Measurements from ENCODE around the gene FBXW5.

The FBXW5 gene

DNA sequence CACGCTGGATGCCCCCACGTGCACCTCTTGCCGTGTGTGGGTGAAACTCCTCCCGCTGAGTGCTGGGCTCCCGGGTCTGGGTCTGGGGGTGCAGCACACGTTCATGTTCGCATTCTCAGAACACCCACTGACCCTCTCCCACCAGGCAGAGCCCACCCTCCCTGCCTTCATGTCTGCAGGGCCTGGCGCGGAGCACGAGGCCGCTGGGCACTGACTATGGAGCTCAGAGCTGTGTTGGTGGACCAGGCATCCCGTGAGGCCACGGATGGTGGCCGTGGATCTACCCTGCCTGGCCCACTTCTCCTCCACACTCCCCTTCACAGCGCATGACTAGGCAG is 16.4 kb upstream of the FBXW5 start:
- DNase-seq (ENCODE audit: low read depth), result no peak

DNA sequence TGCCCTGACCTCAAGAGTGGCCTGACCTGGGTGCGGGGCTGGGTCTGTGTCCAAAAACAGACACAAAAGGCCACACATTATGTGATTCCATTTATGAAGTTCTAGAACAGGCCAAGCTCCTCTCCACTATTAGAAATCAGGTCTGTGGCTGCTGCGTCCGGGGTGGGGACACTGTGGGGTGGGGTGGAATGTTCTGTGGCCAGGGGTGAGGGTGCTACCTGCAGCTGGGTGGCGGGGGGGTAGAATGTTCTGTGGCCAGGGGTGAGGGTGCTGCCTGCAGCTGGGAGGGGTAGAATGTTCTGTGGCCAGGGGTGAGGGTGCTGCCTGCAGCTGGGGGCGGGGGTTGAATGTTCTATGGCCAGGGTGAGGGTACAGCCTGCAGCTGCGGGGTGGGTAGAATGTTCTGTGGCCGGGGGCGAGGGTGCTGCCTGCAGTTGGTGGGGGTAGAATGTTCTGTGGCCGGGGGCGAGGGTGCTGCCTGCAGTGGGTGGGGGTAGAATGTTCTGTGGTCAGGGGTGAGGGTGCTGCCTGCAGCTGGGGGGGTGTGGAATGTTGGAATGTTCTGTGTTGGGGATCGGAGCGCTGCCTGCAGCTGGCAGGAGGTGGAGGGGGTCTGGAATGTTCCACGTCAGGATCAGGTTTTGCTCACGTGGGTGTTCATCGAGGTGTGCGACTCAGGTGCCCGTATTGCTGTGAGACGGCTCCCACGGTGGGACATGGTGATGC is 15.8 kb upstream of the FBXW5 start:
- no peak for DNase-seq (ENCODE audit: low read depth)

DNA sequence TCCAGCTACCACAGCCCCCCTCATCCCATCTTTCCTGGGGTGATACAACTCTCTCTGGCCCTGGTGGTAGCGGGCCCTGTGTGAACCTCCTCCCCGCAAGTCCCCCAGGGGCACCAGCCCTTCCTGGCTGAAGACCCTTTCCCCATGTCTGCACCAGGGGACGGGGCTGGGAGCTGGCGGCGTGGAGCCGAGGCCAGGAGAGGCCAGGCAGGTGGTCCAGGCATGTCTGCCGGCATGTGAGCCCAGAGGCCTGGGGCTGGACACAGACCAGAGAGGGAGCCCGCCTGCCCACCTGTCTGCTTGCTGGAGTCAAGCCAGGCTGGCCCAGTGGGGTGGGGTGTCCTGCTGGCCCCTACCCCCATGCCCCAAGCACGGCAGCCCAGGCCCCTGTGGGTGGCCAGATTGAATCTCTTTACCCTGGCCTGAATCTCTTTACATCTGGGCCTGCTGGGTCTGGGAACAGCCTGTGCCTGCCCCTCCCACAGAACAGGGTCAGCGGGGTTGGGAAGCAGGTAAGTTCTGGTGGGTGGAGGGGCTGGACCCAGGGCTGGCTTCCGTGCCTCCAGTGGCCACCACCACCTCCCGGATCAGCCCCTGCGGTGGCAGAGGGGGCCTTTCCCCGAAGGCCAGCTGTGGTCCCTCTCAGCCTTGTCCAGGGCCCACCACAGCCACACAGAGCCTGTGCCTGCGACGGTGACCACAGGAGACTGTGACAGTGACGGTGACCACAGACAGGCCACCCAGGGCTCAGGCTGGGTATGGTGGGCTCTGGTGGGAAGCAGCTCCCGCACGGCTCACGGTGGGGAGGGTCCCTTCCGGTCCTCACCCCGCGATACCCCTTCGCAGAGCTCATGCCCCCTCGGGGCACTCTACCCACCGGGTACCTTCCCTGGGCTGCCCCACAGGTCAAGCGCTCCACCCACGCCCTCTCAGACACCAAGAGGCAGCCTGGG is 14.6 kb upstream of the FBXW5 start:
- DNase-seq (ENCODE audit: low read depth), result no peak

DNA sequence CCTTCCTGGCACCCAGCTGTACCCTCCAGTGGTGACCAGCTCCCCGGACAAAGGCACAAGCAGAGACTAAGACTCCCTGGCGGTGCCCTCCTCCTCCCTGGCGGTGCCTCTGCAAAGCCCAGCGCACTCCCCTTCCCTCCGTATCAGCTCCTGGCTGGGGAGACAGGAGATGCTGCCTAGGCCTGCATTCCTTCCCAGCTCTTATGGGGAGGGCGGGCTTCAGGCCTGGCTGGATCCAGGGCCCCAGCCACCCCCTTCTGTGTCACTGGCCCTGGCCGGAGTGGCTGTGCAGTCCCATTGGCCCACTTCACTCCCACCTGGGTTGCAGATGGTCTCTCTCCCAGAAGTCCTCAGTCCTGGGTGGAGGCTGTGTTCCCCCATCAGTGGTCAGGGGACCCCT is 13.9 kb upstream of the FBXW5 start:
- DNase-seq (ENCODE audit: low read depth), result no peak

DNA sequence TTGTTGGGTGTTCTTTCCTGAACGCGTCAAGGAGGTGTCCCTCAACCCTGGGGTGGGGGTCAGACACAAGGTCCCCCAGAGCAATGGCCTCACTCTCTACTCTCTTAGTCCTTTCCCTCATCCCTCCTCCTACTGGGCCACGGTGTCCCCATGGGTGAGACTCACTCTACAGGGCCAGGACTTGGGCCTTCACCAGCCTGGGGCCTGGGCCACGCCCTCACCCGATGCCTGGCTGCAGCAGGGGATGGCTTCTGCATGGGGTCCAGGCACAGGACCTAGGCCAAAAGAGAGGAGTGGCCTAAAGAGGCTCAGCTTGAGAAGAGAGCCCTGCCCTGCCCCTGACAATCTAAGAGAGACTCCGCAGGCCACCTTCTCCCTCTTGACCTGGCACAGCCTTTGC is 13.4 kb upstream of the FBXW5 start:
- no peak for DNase-seq (ENCODE audit: low read depth)

DNA sequence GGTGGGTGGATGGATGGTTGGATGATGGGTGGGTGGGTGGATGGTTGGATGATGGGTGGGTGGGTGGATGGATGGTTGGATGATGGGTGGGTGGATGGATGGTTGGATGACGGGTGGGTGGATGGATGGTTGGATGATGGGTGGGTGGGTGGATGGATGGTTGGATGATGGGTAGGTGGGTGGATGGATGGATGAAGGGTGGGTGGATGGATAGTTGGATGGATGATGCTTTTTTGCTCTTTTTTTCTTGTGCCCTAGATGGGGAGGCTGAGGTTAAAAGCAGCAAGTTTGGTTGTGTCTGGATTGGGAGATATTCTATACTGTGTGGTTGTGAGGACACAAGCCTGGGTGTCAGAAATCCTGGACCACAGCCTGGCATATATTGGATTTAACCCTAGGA is 12.9 kb upstream of the FBXW5 start:
- no peak for DNase-seq (ENCODE audit: low read depth)

DNA sequence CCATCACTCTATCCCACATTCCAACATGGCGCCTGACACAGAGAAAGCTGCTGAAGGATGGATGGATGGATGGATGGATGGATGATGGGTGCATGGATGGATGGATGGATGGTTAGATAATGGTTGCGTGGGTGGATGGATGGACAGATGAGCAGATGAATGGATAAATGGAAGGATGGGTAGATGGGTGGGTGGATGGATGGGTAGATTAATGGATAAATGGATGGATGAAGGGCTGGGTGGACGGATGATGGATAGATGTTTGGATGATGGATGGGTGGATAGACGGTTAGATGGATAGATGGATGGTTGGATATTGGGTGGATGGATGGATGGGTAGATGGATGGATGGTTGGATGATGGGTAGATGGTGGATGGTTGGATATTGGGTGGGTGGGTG is 12.1 kb upstream of the FBXW5 start:
- DNase-seq (ENCODE audit: low read depth), result no peak

DNA sequence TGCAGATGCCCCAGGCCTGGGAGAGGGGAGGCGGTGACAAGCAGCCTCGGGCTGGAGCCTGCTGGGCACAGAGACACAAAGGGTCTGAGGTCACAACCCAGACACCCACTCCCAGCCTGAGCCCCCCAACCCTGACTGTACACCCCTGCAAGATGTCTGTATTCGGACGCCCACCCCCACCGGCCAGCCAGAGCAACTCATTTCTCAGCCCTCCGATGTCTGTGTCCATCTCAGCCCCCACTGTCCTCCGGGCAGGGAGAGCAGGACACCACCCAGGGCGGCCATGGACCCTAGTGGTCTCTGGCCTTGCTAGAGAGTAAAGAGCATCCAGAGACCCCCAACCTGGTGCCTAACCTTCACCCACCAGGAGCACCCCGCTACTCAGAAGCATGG is 11.4 kb upstream of the FBXW5 start:
- no peak for DNase-seq (ENCODE audit: low read depth)

DNA sequence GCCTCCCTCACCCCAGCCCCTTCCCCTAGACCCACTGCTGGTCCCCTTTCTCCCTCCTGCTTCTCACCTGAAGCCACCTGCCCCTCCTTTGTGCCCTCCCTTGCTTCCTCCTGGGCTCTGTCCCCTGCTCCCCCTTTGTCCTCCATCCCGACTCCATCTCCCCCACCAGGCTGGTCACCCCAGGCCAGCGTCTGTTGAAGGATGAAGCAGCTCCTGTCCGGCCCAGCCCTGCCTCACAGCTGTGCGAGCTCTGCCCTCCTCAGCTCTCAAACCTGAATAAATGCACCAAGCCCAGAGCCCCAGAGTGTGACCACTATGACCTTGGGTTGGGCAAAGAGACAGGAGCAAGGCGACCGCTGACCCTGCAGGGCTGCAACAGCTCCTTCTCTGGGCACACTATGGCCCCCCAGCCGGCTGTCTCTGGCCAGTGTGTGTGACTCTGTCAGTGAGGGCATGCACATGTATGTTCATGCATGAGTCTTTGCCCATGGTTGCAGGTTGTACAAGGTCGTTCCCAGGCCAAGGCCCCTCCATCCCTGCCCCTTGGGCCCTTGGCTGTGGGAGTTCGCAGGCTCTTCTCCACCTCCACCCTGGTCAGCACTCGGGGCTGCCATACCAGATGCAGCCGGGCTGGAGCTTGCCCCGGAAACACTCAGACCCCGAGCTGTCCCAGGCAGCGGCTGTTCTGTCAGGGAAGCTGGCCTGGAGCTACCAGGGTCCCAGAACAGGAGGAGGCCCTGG is 10.8 kb upstream of the FBXW5 start:
- no peak for DNase-seq (ENCODE audit: low read depth)

DNA sequence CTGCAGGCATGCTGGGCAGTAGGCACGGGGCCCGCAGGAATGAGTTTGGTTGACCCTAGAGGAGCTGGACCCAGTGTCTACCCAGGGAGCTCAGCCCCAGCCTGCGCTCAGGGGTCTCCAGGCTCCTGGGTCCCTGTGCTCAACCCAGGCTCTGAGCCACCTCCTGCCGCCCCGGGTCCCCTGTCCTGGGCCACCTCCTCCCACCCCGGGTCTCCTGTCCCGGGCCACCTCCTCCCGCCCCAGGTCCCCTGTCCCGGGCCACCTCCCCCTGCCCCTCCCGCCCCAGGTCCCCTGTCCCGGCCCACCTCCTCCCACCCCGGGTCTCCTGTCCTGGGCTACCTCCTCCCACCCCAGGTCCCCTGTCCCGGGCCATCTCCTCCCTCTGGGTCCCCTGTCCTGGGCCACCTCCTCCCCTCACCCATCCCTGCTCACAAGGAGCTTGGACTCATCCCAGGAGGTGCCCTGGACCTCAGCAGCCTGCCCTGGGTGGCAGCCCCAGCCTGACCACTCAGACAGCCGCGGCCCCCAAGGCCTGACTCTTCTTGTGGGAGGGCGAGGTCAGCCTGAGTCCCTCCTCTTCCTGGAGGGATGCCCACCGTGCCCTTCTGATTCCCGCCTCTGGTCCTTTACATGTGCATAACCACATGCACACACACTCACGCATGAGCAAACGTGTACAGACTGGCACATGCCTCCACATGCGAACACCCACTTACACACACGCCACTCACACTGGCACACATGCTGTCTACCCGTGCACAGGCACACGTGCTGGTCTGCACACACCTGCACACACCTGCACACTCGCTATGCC is 9.9 kb upstream of the FBXW5 start:
- DNase-seq (ENCODE audit: low read depth), result no peak

DNA sequence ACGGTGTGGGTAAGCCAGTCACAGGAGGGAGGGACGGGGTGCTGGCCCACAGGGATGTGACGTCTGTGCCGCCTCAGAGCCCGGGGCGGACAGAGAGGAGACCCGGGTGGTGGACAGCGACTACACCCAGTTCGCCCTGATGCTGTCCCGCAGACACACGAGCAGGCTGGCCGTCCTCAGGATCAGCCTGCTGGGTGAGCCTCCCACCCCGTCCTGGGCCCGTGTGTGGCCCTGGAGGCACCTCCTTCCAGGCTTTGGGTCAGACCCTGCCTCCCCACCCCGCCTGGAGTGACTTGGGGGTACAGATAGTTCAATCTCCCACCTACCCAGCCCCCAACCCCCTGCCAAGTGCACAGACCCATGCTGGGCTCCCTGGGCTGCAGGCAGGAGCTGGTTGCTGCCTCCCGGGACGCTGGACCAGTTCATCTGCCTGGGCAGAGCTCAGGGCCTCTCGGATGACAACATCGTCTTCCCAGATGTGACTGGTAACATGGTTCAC is 9.3 kb upstream of the FBXW5 start:
- DNase-seq (ENCODE audit: low read depth), result no peak

DNA sequence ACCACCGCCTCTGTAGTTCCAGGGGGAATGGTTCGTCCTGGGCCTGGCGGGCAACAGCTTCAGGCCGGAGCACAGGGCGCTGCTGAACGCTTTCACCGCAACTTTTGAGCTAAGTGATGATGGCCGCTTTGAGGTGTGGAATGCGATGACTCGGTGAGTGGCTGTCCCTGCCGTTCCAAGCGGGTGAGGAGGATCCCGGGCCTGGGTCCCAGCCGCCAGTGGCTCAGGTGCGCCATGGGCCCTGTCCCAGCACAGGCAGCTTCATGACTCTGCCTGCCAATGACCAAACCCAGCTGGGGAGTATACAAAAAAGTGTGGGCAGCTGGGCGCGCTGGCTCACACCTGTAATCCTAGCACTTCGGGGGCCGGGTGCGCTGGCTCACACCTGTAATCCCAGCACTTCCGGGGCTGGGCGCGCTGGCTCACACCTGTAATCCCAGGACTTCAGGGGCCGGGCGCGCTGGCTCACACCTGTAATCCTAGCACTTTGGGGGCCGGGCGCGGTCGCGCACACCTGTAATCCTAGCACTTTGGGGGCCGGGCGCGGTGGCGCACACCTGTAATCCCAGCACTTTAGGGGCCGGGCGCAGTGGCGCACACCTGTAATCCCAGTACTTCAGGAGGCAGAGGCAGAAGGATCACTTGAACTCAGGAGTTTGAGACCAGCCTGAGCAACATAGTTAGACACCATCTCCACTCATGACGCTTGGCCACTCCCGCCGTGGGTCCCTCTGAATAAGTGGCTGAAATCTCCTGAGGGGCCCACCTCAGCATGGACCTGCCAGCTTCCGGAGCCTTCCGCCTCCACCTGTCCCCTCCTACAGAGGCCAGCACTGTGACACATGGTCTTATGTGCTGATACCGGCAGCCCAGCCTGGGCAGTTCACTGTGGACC is 8.6 kb upstream of the FBXW5 start:
- no peak for DNase-seq (ENCODE audit: low read depth)

DNA sequence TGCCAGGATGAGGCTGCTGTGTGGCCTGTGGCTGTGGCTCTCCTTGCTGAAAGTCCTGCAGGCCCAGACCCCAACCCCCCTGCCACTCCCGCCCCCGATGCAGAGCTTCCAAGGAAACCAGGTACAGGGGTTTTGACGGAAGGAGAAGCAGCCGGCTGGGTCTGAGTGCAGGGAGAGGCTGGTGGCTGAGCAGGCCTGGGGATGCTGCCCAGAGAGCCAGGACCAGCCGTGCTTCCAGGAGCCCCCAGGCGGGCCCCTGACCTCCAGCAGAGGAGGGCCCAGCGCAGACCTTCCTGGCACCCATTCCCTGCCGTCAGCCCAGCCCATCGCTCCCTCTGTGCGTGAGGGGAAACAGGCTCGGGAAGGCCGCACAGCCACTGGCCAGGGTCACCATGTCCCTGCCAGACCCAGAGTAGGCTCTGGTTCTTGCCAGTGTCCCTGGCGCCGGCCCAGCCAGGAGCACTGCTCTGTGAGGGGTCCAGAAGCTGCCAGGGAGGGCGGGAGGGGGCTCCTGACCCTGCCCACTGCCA is 7.8 kb upstream of the FBXW5 start:
- DNase-seq (ENCODE audit: low read depth), result no peak

DNA sequence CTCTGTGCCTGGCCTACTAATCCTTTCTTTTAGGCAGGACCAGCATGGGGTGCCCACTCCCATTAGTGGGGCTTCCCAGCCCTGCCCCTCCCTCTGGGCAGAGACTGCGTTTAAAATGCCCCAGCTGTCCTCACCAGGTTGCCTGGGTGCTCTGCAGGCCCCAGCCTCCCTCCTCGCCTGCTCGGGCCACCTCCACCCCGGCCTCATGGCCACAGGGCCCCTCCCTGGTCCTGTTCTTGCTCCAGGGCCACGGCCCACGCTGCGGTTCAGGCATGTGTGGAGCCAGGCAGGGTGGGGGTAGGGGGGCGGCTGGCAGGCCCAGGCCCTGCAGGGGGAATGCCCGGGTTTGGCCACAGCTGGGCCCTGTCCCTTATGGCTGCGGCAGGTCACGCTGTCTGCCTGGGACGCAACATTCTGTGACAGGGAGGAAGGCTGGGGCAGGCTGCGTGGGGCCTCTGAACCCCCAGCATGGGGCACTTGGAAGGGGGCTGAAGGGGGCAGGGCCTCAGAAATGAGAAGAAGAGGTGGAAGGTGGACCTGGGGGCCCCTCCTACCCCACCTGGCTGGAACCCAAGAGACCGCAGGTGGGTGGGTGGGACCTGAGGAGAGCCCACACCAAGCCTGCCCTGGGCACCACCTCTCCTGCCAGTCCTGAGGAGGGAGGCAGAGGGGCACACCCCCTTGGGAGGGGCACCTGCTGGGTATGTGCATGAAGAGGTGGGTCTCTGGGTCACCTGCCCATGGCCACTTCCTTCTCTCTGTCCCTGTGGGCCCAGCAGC is 7.2 kb upstream of the FBXW5 start, which contains the start of gene LCN12:
TSS of gene LCN12 (plus strand) at position 733 of the 780 bp plus-strand sequence. CDS start 55 bp downstream, outside the sequence.
- no peak for DNase-seq (ENCODE audit: low read depth)

DNA sequence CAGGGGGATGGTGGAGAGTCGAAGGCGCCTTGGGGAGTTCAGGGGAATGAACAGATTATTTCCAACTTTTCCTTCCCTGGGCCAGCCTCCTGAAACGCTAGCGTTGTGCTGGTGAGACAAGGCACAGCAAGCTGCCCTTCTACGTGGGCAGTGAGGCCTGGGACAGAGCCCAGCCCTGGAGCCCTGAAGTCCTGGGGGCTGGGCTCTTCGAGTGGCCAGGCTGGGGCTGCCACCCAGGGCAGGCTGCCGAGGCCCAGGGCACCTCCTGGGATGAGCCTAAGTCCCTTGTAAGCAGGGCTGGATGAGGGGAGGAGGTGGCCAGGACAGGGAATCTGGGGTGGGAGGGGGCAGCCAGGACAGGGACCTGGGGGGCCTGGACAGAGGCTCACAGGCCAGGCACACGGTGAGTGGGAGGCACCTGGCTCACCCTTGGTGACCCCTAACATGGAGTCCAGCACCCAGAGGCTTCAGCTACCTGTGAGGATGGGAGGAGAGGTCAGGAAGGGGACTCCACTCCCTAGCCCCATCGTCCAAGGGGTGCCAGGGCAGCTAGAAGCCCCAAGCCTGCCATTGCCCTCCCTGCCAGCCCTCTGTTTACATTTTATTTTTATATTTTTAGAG is 6.2 kb upstream of the FBXW5 start:
- no peak for DNase-seq (ENCODE audit: low read depth)

DNA sequence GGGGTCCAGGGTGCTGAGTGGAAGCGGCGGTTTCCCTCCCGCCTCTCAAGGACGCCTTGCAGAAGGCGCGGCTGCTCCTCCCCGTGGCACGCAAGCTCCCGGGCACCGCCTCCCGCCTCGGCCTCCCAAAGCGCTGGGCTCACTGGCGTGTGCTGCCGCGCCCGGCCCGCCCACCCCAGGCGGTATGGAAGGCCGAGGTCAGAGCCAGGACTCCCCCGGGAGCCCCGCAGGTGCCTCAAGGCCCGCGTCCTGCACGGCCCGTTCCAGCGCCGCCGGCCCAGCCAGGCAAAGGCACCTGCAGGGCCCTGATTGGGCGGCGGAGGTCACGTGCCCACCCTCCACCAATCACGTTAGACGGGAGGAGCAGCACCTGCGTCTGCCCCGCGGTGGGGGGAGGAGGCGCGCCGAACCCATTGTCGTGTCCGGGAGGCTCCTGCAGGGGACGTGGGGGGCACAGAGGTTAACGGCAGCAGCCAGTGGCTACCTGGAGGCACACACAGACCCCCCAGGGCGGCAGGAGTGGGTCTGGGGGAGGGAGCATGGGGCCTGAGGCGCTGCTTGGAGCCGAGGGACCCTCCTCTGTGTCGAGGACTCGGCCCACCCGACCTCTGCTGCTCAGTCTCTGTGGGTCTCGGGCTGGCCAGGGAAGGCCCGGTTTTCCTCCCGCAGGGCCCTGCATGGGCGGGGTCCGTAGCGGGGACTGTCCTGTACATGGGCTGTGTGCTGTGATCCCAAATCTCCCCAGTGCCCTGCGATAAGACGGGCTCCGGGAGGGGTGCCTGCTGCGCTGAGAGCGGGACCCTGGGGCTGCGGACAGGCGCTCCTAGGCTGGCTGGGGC is 5.5 kb upstream of the FBXW5 start:
- DNase-seq (ENCODE audit: low read depth), result peak; percentile 94

DNA sequence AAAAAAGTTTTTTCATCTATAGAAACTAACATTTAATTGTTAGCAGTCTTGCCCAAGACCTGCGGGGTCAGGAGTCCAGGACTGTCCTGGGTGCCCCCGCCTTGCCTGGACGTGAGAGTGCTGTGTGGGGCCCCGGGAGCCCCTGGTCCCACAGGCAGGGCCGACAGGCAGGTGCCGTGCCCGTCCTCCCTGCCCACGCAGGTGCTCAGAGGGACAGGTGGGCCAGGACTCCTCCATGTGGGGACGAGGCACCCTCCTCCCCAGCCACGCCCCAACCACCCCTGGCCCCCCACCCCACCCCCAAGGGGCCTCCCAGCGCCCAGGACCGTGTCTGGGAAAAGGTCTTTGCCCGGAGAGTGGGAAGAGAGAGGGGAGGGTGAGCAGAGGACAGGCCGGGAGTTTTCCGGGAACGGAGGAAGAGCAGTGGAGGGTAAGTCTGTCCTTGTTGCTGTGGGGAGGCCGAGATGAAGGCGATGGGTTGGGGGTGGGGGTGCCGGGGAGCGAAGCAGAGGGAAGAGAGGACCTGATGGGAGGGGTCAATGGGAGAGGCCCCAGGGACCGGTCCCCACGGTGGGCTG is 4.8 kb upstream of the FBXW5 start:
- no peak for DNase-seq (ENCODE audit: low read depth)
